ENCODE measurements around the gene LPIN1. TPM values are rescaled to one million over a fixed set of nuclear protein-coding genes. Genes with fewer than 3 reads are reported as not detected.
"Not testable (repeated sequence)": the region's sequence is repeated elsewhere in the genome, so short reads cannot be mapped to it uniquely, and the experiment has no call there.

Gene LPIN1
- total RNA-seq, 2 experiments from 2014 or later, result 40.6 to 42.9 TPM

- H3K9me3 Mint-ChIP-seq (ENCODE audit: low read depth); ATAC-seq; H3K27ac Mint-ChIP-seq; H3K4me3 Mint-ChIP-seq; DNase-seq; H3K27me3 Mint-ChIP-seq; H3K4me1 Mint-ChIP-seq; POLR2A ChIA-PET; H3K36me3 Mint-ChIP-seq (ENCODE audit: low read depth): not testable (repeated sequence)
- intact Hi-C loops (cut with DNase I, micrococcal nuclease), result loop anchor here in 1 of 2 experiments (1.0 kb wide), 1 partner anchor 41 kb away; no protein-coding TSS in a partner anchor
- CTCF ChIA-PET, result interaction anchor here (1.2 kb wide), 1 partner anchor 43 kb away, joined by 7 read pairs; no protein-coding TSS in a partner anchor
These were observed 8.6 kb upstream of the LPIN1 start for GRCh38 chr2:11737852-11738251.

- H3K27me3 Mint-ChIP-seq, result peaks cover 2% of the 10 kb centered on the region
- no peaks in the 10 kb centered on the region for H3K9me3 Mint-ChIP-seq (ENCODE audit: low read depth)
- DNase-seq (peak; percentile 53), ATAC-seq (peak; percentile 79)
- H3K36me3 Mint-ChIP-seq (ENCODE audit: low read depth), result no peaks in the 10 kb centered on the region
- CTCF ChIA-PET, result interaction anchor here (0.6 to 1.4 kb wide), 9 partner anchors 12 to 511 kb away, joined by 3 to 18 read pairs (median 4); no protein-coding TSS in a partner anchor
- no peak overlapping the region for H3K27ac Mint-ChIP-seq
- intact Hi-C loops (cut with DNase I, micrococcal nuclease), result loop anchor here in 1 of 2 experiments (1.0 kb wide), 1 partner anchor 40 kb away; no protein-coding TSS in a partner anchor
- H3K4me3 Mint-ChIP-seq, result no peak overlapping the region
- POLR2A ChIA-PET, result no interaction called here
- H3K4me1 Mint-ChIP-seq, result peaks cover 11% of the 10 kb centered on the region
These were observed 7.6 kb upstream of the LPIN1 start for GRCh38 chr2:11738589-11739436.

- intact Hi-C loops (cut with DNase I, micrococcal nuclease), result loop anchor here in 1 of 2 experiments (5.0 kb wide), 1 partner anchor 1293 kb away; the partner anchor contains the start of gene ODC1
These were observed 5.7 kb upstream of the LPIN1 start for GRCh38 chr2:11740723-11741122.

GRCh38 chr2:11742317-11742701, 4.1 kb upstream of the LPIN1 start:
- intact Hi-C loops (cut with DNase I, micrococcal nuclease), result loop anchor here in 1 of 2 experiments (5.0 kb wide), 1 partner anchor 1295 kb away; the partner anchor contains the start of gene ODC1
- ATAC-seq (no peak), DNase-seq (no peak)
- H3K27ac Mint-ChIP-seq, result no peak overlapping the region
- CTCF ChIA-PET, result interaction anchor here (0.6 to 3.9 kb wide), 7 partner anchors 12 to 54 kb away, joined by 3 to 22 read pairs (median 5); no protein-coding TSS in a partner anchor
- H3K4me3 Mint-ChIP-seq, result no peak overlapping the region
- no peaks in the 10 kb centered on the region for H3K9me3 Mint-ChIP-seq (ENCODE audit: low read depth)
- H3K4me1 Mint-ChIP-seq, result peaks cover 37% of the 10 kb centered on the region
- no peaks in the 10 kb centered on the region for H3K27me3 Mint-ChIP-seq
- no peaks in the 10 kb centered on the region for H3K36me3 Mint-ChIP-seq (ENCODE audit: low read depth)
- POLR2A ChIA-PET, result no interaction called here

More at GRCh38 chr2:11740723-11741122, 5.7 kb upstream of the LPIN1 start:
- Mint-ChIP-seq H3K9me3 (ENCODE audit: low read depth) (no peaks in the 10 kb centered on the region), H3K36me3 (ENCODE audit: low read depth) (no peaks in the 10 kb centered on the region), H3K27ac (no peak overlapping the region), H3K27me3 (no peaks in the 10 kb centered on the region), H3K4me1 (peaks cover 30% of the 10 kb centered on the region), H3K4me3 (no peak overlapping the region)
- ATAC-seq, result no peak
- ChIA-PET POLR2A (no interaction called here), CTCF (interaction anchor here (0.9 to 3.9 kb wide), 5 partner anchors 17 to 48 kb away, joined by 3 to 22 read pairs (median 10); no protein-coding TSS in a partner anchor)
- DNase-seq, result no peak

- H3K4me3 Mint-ChIP-seq, result no peak overlapping the region
- intact Hi-C loops (cut with DNase I, micrococcal nuclease), result loop anchor here in 1 of 2 experiments (5.0 kb wide), 1 partner anchor 1296 kb away; the partner anchor contains the start of gene ODC1
- H3K4me1 Mint-ChIP-seq, result peaks cover 43% of the 10 kb centered on the region
- POLR2A ChIA-PET, result interaction anchor here (1.4 kb wide), 1 partner anchor 11 kb away, joined by 8 read pairs; no protein-coding TSS in a partner anchor
- H3K27ac Mint-ChIP-seq, result peak overlapping the region; percentile 21
- DNase-seq (no peak), ATAC-seq (no peak)
- H3K36me3 Mint-ChIP-seq (ENCODE audit: low read depth), result no peaks in the 10 kb centered on the region
- CTCF ChIA-PET, result interaction anchor here (0.6 to 3.9 kb wide), 10 partner anchors 11 to 55 kb away, joined by 3 to 31 read pairs (median 4); no protein-coding TSS in a partner anchor
- no peaks in the 10 kb centered on the region for H3K27me3 Mint-ChIP-seq
- no peaks in the 10 kb centered on the region for H3K9me3 Mint-ChIP-seq (ENCODE audit: low read depth)
These were observed 3.6 kb upstream of the LPIN1 start for GRCh38 chr2:11742702-11743357.

GRCh38 chr2:11743366-11743765, 3.1 kb upstream of the LPIN1 start:
- no peak for ATAC-seq
- no peak for DNase-seq
- Mint-ChIP-seq H3K27me3 (no peaks in the 10 kb centered on the region), H3K27ac (peak overlapping the region; percentile 73), H3K36me3 (ENCODE audit: low read depth) (no peaks in the 10 kb centered on the region), H3K4me3 (no peak overlapping the region), H3K4me1 (peaks cover 48% of the 10 kb centered on the region), H3K9me3 (ENCODE audit: low read depth) (no peaks in the 10 kb centered on the region)
- POLR2A ChIA-PET, result interaction anchor here (1.4 kb wide), 1 partner anchor 11 kb away, joined by 8 read pairs; no protein-coding TSS in a partner anchor
- intact Hi-C loops (cut with DNase I, micrococcal nuclease), result loop anchor here in 1 of 2 experiments (5.0 kb wide), 1 partner anchor 1296 kb away; the partner anchor contains the start of gene ODC1
- CTCF ChIA-PET, result interaction anchor here (1.0 to 3.9 kb wide), 10 partner anchors 10 to 54 kb away, joined by 3 to 31 read pairs (median 4); no protein-coding TSS in a partner anchor

GRCh38 chr2:11743846-11744553, 2.4 kb upstream of the LPIN1 start:
- peaks cover 54% of the 10 kb centered on the region for H3K4me1 Mint-ChIP-seq

GRCh38 chr2:11744631-11745394, 1.6 kb upstream of the LPIN1 start:
- Mint-ChIP-seq H3K4me1 (peaks cover 62% of the 10 kb centered on the region), H3K36me3 (ENCODE audit: low read depth) (no peaks in the 10 kb centered on the region), H3K27ac (peak overlapping the region; percentile 80), H3K4me3 (peak overlapping the region; percentile 40), H3K27me3 (no peaks in the 10 kb centered on the region), H3K9me3 (ENCODE audit: low read depth) (no peaks in the 10 kb centered on the region)
- DNase-seq (peak; percentile 59), ATAC-seq (no peak)
- intact Hi-C loops (cut with DNase I, micrococcal nuclease), result loop anchor here (1.0 to 5.0 kb wide), 6 partner anchors 9 to 1298 kb away; partner anchors contain the start of genes E2F6 (in 1 of the 2) and ODC1 (in 1 of the 2)
- CTCF ChIA-PET, result interaction anchor here (0.7 to 3.3 kb wide), 12 partner anchors 9 to 401 kb away, joined by 3 to 31 read pairs (median 4); no protein-coding TSS in a partner anchor
- POLR2A ChIA-PET, result interaction anchor here (0.5 to 1.4 kb wide), 3 partner anchors 9 to 726 kb away, joined by 3 to 8 read pairs (median 4); no protein-coding TSS in a partner anchor

More at GRCh38 chr2:11743846-11744553, 2.4 kb upstream of the LPIN1 start:
- Mint-ChIP-seq H3K36me3 (ENCODE audit: low read depth) (no peaks in the 10 kb centered on the region), H3K9me3 (ENCODE audit: low read depth) (no peaks in the 10 kb centered on the region), H3K4me3 (peak overlapping the region; percentile 34), H3K27me3 (no peaks in the 10 kb centered on the region), H3K27ac (peak overlapping the region; percentile 73)
- POLR2A ChIA-PET, result interaction anchor here (0.5 to 1.4 kb wide), 2 partner anchors 10 to 727 kb away, joined by 4 to 8 read pairs; no protein-coding TSS in a partner anchor
- peak; percentile 83 for ATAC-seq
- peak; percentile 90 for DNase-seq
- CTCF ChIA-PET, result interaction anchor here (0.8 to 3.3 kb wide), 12 partner anchors 8 to 54 kb away, joined by 3 to 31 read pairs (median 4); no protein-coding TSS in a partner anchor
- intact Hi-C loops (cut with DNase I, micrococcal nuclease), result loop anchor here (1.0 to 5.0 kb wide), 4 partner anchors 10 to 1297 kb away; partner anchors contain the start of gene ODC1 (in 1 of the 2)

- peak overlapping the region; percentile 70 for H3K4me3 Mint-ChIP-seq
- H3K27me3 Mint-ChIP-seq, result no peaks in the 10 kb centered on the region
- ChIA-PET CTCF (interaction anchor here (0.6 to 3.3 kb wide), 5 partner anchors 8 to 802 kb away, joined by 3 to 31 read pairs (median 8); no protein-coding TSS in a partner anchor), POLR2A (interaction anchor here (1.0 kb wide), 1 partner anchor 37 kb away, joined by 3 read pairs; no protein-coding TSS in a partner anchor)
- ATAC-seq, result no peak
- H3K27ac Mint-ChIP-seq, result peak overlapping the region; percentile 83
- intact Hi-C loops (cut with DNase I, micrococcal nuclease), result loop anchor here (1.0 to 5.0 kb wide), 7 partner anchors 33 to 933 kb away; partner anchors contain the start of genes E2F6 (in 1 of the 2), PDIA6 (in 1 of the 2) and SLC66A3 (in 1 of the 2)
- H3K36me3 Mint-ChIP-seq (ENCODE audit: low read depth), result no peaks in the 10 kb centered on the region
- DNase-seq, result peak; percentile 44
- peaks cover 72% of the 10 kb centered on the region for H3K4me1 Mint-ChIP-seq
- H3K9me3 Mint-ChIP-seq (ENCODE audit: low read depth), result no peaks in the 10 kb centered on the region
These were observed 638 bp upstream of the LPIN1 start for GRCh38 chr2:11745613-11746375.
